ENCODE results near the gene LELP1. TPM values are rescaled to one million over a fixed set of nuclear protein-coding genes. Genes with fewer than 3 reads are reported as not detected.
A peak's percentile ranks its signal among the peaks of the same experiment; 100 is the strongest.
"Not testable (repeated sequence)": the region's sequence is repeated elsewhere in the genome, so short reads cannot be mapped to it uniquely, and the experiment has no call there.

The LELP1 gene
- total and polyA plus RNA-seq, 2 of the 8 experiments (the other 6 are each of a cell fraction or from before 2014, with no cell fraction given): not detected

GRCh38 chr1:153229076-153229829 is 26.0 kb downstream of the LELP1 start:
- TF ChIP-seq, protein P1, sequence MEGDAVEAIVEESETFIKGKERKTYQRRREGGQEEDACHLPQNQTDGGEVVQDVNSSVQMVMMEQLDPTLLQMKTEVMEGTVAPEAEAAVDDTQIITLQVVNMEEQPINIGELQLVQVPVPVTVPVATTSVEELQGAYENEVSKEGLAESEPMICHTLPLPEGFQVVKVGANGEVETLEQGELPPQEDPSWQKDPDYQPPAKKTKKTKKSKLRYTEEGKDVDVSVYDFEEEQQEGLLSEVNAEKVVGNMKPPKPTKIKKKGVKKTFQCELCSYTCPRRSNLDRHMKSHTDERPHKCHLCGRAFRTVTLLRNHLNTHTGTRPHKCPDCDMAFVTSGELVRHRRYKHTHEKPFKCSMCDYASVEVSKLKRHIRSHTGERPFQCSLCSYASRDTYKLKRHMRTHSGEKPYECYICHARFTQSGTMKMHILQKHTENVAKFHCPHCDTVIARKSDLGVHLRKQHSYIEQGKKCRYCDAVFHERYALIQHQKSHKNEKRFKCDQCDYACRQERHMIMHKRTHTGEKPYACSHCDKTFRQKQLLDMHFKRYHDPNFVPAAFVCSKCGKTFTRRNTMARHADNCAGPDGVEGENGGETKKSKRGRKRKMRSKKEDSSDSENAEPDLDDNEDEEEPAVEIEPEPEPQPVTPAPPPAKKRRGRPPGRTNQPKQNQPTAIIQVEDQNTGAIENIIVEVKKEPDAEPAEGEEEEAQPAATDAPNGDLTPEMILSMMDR (IDR thresholded peaks at IDR 0.05; ENCODE audit: control extremely low read depth in 1 of 3, insufficient read depth in 1 of 3, low read depth in 1 of 3, low read length in 3 of 3): peak; percentile 49 to 55 (median 55); a peak in 3 of 4 replicates
- peak; percentile 60 to 62 for TF ChIP-seq RAD21 (IDR thresholded peaks at IDR 0.05 in 1 of 2, conservative IDR thresholded peaks at IDR 0.05 in 1 of 2; ENCODE audit: low read depth in 2 of 2, low read length in 2 of 2)
- H4K5ac ChIP-seq (ENCODE audit: insufficient read length, low read depth, low read length); H3K79me2 ChIP-seq (ENCODE audit: control insufficient read depth in 1 of 2, insufficient read depth in 2 of 2, low read length in 2 of 2); H3K27ac ChIP-seq (ENCODE audit: low read depth, low read length); H3K27me3 ChIP-seq (replicated peaks in 1 of 4; ENCODE audit: control insufficient read depth in 3 of 4, extremely low read depth in 1 of 4, insufficient read depth in 3 of 4, low read length in 3 of 4); H3K4me3 ChIP-seq (ENCODE audit: extremely low read depth in 1 of 4, insufficient read depth in 2 of 4, low read depth in 3 of 4, low read length in 4 of 4); H2BK12ac ChIP-seq (ENCODE audit: low read depth, low read length); H3K18ac ChIP-seq (ENCODE audit: extremely low read depth, low read length); H3K23ac ChIP-seq (ENCODE audit: insufficient read length); H3K56ac ChIP-seq (replicated peaks; ENCODE audit: insufficient read length, low read depth, low read length); H4K8ac ChIP-seq (ENCODE audit: extremely low read depth, insufficient read depth, low read length); H2AK5ac ChIP-seq (ENCODE audit: low read depth, low read length); H3K4me1 ChIP-seq (replicated peaks in 1 of 4; ENCODE audit: control insufficient read depth in 3 of 4, insufficient read depth in 4 of 4, low read length in 3 of 4); H3K79me1 ChIP-seq (ENCODE audit: low read depth, low read length); H4K20me1 ChIP-seq (replicated peaks in 1 of 2; ENCODE audit: control insufficient read depth in 1 of 2, insufficient read depth in 2 of 2, low read length in 2 of 2); H2BK120ac ChIP-seq (replicated peaks; ENCODE audit: low read depth, low read length); H3K9me3 ChIP-seq (ENCODE audit: insufficient read depth in 2 of 2, low read depth in 1 of 2, low read length in 1 of 2); H2BK5ac ChIP-seq (ENCODE audit: low read depth, low read length); POLR2A ChIA-PET (ENCODE audit: partially characterized antibody); H3K36me3 ChIP-seq (ENCODE audit: control insufficient read depth in 2 of 4, insufficient read depth in 4 of 4, low read length in 3 of 4); H3K9ac ChIP-seq (replicated peaks in 1 of 4; ENCODE audit: extremely low read depth in 1 of 4, low read depth in 3 of 4, low read length in 3 of 4); H4K91ac ChIP-seq (replicated peaks; ENCODE audit: insufficient read length, low read length); H3K4ac ChIP-seq (replicated peaks; ENCODE audit: insufficient read length, low read depth, low read length); H2BK20ac ChIP-seq (ENCODE audit: low read length); H2BK15ac ChIP-seq (ENCODE audit: low read length); H3K4me2 ChIP-seq (ENCODE audit: insufficient read depth in 1 of 2, low read depth in 2 of 2, low read length in 2 of 2); H3K23me2 ChIP-seq (ENCODE audit: low read depth, low read length); H2AFZ ChIP-seq (ENCODE audit: low read length); H3K14ac ChIP-seq (ENCODE audit: insufficient read length): not testable (repeated sequence)
- CTCF ChIA-PET (ENCODE audit: partially characterized antibody): interaction anchor here (0.6 to 4.5 kb wide), 19 partner anchors 8 to 771 kb away, joined by 3 to 34 read pairs (median 5); partner anchors contain the start of gene PRR9
- DNase-seq (ENCODE audit: low read depth in 1 of 2, low spot score in 2 of 2) (peak in 1 of 2 experiments; percentile 85), FAIRE-seq (peak; percentile 97)
- WGBS, 2 experiments (ENCODE audit: extremely low coverage in 1 of 2, insufficient coverage in 1 of 2, insufficient read length in 1 of 2, insufficient replicate concordance in 2 of 2, low coverage in 1 of 2, low lambda C conversion rate in 2 of 2, missing lambda C conversion rate in 1 of 2): 64% methylated on average over 12 of the region's 12 CpGs; no CpG with 5 or more reads in 1 of the 2 experiments

All from H1 (cell line).